Superior temporal gyrus (tissue), 1 donor: ENCODE data around the gene RAPGEF4.
A peak's percentile ranks its signal among the peaks of the same experiment; 100 is the strongest.

Source experiments
- DNase-seq: peaks from one replicate; pipeline ENCODE4 v3.0.0-alpha.2; 2016; ENCODE audit errors: extremely low spot score

The RAPGEF4 gene

DNA sequence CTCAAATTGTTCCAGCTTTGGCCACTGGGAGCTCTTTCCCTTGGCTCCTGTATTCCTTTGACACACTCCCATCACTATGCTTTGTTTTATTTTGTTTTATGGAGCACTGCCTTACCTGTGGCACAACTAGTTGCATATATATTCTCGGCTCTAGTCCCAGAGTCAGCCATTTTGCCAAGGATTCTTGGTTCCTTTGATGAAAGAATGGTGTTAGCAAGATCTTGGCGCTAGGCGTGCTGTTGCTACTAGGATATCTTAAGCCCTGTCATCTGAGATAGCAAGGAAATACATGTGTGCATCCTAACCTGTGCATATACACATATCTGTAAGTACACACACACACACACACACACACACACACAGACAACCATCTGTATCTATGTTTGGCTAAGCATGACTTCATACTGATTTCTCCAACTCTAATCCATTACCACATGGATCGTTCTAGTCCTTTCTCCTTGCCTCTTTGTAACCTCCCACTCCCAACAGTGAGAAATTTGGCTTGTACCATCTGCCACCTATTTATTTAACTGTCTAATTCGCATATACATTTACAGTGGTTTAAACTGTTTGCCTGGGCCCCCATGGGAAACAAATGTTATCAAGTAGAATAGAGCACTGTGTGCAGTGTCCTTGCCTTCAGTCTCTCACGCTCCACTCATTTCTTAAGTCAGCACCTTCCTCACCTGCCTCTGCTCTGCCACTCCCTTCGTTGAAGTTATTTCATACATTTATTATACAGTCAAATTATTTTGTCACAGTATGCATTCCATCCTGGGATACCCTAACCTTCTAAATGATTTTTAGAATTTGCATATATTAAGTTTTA, 202.5 kb downstream of the RAPGEF4 start:
- DNase-seq = no peak

DNA sequence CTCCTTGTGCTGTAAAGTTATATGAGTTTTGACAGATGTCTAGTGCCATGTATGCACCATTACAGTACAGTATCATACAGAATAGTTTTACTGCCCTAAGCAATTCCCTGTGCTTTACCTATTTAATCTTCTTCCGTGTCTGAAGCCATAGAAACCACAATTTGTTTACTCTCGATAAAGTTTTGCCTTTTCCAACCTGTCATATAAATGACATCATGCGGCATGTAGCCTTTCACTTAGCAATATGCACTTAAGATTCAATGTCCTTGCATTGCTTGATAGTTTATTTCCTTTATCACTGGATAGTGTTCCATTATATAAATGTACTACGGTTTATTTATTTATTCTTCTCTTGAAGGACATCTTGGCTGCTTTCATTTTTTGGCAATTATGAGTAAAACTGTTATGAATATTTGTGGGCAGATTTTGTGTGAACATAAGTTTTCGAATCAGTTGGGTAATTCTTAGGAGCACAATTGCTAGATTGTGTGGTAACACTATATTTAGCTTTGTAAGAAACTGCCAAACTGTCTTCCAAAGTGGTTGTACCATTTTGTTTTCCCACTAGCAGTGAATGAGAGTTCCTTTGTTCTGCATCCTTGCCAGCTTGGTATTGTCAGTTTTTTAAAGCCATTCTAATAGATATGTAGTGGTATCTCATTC, 203.2 kb downstream of the RAPGEF4 start:
- no peak for DNase-seq

DNA sequence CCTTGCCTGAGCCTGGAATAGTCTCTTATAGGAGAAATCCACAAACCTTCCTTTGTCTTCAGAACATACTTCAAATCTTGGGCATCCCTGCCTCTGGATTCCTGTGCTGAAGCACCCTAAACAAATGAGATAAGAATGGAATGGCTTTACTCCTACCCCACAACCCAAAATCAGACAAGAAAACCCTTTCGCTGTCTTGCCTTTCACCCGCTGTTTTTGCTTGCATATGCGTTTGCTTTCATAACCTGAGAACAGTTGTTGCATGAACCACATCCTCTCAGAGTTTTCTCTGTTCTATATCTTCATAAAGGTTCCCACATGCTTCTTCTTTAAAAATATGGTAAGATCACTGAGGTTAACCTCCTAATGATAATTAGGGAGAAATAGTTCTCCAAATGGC, 207.9 kb downstream of the RAPGEF4 start:
- no peak for DNase-seq

DNA sequence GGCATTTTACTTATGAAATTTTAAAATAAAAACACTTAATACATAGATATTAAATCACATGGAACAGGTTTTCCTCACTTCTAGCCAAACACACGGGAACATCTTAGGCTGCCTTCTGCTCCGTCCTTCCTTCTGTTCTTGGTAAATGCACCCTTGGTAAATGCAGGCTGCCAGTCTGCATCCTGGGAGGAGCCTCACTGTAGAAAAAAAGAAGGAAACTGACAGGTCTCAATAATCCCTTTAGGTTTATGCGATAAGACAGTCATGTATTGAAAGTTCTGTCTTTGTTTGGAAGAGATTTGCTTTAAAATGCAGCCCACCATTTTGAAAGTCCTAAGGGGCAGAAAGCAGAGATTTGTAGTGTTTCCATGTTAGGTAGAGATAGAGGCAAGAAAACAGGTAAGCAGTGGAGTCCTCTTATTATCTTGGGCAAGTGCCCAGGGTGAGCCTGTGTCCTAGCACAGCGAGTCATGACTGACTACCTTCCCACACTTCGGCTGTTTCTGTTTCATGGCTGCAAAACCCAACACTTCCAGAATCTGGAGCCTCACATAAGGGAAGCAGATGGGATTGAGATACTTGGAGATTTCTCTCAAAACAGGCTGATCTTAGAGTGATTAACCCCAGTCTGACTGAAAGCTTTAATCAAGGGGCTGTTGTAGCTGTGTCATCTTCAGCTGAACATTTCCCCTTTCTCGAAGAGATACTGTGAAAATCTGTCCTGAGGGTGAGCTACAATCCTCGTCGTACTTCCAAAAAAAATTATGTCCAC, 208.6 kb downstream of the RAPGEF4 start:
- DNase-seq = peak; percentile 53

DNA sequence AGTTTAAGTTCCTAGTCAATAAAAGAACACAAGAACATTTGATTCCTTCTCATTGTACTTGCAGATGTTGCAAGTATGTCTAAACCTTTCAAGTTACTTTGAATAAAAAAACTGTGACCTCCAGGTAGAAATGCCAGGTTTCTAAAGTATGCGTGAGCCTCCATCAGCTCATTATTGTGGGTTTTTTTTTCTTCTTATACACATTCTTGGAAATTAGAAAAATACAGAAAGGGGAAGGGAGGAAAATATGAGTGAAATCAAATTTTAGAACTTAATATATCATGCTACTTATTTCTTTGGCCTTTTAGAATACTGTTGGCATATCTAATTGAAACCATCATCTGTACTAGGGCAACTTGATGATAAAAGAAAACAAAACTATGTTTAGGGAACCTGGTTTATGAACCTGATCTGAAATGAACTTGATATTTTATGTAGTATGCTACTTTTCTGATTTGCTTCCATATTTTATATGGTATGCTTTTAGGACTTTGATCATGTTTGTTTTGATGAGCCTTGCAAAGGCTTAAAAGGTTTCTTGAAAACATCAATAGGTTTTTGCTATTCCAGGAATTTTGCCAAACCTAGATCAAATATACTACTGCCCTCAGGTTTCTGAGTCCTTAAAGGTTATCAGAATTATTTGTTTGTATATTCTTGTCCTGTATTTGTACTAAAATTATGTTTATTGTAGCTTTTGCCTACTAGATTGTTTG, 209.3 kb downstream of the RAPGEF4 start:
- DNase-seq = no peak

DNA sequence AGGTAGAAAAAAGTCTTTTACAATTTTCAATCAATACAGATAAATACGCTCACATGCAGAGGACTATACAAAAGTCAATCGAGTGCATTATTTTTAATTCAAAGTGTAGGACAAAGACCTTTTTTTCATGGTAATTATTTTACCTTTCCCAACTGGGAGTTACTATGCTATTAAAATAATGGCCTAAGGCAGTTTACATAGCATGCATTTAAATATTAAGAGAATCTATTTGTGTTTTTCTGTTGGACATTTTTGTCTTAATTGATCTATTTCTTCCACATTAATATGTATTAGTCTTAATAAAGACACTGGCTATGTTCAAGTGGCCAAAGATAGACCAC, 209.8 kb downstream of the RAPGEF4 start:
- no peak for DNase-seq

DNA sequence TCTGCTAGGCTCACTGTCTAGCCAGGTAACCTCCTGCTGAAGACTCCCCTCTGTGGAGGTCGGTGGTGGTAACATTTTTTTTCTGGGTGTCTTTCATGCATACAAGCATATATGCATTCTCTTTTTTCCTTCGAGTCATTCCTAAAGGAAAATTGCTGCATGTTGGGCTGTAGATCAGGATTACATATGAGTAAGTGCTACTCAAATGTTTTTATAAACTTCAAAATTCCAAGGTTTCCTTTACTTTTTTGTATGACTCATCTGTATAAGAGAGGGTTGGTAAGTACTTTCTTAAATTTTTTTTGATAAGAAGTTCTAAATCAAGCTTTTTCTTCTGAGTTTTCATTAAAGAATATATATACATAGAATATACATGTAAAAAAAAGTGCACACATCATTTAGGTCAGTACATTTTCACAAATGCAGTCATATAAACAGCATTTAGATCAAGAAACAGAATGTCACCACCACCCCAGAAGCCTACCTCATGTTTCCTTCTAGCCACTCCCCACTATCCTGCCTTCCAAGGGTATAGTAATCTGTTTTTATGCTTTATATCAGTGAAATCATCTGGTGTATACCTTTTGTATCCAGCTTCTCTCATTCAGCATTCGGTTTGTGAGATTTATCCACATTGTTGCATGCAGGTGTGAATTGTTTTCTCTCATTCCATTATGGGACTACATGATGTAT, 212.0 kb downstream of the RAPGEF4 start:
- no peak for DNase-seq

DNA sequence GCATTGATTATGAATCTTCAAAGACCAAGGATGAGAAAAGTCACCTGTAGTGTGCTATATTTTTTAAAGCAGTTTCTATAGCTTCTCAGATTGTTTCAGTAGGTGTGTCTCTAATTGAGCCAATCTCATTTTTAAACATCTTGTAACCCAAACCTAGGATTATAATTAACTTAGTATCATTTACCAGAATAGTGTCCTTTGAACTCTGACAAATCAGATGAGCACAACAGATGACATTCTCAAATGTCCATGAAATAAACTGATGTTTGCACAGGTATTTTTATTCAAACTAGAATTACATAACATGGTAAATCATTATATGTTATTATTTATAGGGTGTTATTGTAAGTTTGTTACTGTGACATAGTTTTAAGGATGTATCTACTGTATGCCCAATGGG, 213.9 kb downstream of the RAPGEF4 start:
- no peak for DNase-seq

DNA sequence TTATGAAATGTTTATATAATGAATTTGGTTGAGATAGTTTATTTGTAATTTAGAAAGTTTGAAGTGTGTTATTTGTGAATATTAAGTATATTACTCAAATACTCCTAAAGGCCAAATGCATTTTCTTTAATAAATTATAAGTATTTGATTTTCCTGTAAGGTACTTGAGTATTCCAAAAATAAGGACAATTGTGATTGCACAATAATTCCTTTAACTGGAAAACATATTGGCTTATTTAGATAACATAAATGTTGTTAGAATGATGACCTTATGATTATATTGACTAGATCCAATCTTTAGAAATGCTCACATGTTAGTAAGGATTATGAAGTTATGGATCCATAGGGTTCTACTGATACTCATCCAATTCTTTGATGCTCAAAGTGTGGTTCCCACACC, 214.9 kb downstream of the RAPGEF4 start:
- no peak for DNase-seq

DNA sequence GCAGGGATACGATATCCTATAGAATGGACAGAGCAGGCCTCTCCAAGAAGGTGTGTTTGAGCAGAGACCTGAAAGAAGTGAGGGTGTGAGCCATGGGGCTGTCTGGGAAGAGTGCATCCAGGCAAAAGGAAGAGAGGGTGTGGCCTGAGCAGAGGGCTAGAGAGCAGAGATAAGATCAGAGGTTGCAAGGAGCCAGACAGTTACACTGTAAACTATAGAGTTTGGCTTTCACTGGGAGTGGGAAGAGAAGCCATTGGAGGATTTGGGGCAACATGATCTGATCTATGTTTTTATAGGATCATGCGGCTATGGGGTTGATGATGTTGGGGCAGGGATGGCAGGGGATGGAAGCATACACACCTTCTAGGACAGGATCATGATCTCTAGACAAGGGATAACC, 215.9 kb downstream of the RAPGEF4 start:
- DNase-seq = no peak

DNA sequence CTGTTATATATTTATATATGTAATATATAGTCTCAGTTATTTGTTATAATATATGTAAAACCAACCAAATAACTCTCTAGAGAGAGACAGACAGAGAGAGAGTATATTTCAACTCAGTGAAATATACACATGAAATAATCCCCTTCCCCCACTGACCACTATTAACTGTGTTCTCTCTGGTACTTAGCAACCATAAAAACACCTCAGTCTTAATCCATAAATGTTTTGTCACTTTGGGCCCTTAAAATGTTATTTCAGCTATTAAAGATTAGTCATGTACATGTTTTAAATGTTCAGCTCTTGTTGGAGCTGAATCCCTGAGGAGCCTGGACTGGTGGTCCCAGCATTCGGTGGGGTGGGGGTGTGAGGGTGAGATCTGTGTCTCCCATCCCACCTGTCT, 217.8 kb downstream of the RAPGEF4 start:
- no peak for DNase-seq

DNA sequence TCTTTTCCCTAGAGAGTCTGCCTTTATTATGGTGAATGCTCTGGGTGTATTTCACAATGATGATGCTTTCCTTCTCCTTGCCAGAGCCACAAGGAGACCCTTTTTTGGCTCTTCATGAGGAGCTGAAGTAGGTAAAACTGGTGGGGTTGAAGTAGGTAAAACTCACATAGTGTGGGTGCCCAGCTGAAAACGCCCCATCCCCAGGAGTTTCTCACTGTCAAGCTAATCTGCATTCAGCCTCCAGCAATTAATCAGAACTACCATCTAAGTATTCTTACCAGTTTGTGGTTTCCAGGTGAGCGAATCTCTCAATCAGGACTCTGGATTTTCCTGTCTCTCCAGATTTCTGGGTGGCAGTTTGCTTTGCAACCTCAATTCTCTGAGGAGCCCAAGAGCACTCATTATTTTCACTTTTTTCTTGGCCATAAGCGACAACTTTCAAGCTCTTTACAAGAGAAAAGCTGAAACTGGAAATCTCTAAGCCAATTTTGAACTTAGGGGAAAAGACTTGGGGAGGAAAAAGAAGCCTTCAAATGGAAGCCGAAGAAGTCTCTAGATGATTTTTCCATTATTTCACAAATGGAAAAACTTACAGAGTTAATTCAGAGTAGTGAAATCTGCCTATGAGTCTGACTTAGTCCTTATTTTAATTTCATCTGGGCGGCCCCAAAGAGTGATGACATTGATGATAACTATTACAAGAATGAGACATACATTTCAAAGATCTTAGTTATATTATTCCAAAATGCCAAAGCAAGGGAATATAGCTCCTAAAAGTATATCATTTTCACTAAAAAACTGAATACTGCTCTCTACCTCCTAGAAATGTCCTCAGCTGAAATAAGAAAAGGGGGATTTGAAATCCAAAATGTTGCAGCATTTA, 218.6 kb downstream of the RAPGEF4 start:
- DNase-seq = no peak

DNA sequence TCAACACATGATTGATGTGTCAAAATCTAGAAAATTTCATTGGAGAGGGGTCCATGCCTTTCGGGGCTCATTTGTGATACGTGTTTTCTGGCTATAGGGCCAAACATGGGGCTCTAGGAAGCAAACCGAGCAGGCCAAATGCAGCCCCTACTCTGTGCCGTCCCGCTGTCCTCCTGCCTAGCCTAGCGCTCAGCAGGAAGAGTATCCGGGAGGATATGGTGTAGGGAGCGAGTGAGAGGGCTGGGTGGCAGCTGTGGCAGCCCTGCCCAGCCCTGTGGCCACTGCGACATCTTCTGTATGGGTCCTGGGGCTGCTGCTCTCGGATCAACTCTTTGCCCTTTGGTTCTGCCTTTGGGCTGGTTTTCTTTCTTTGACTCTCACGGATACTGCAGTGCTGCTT, 219.9 kb downstream of the RAPGEF4 start:
- DNase-seq = no peak

DNA sequence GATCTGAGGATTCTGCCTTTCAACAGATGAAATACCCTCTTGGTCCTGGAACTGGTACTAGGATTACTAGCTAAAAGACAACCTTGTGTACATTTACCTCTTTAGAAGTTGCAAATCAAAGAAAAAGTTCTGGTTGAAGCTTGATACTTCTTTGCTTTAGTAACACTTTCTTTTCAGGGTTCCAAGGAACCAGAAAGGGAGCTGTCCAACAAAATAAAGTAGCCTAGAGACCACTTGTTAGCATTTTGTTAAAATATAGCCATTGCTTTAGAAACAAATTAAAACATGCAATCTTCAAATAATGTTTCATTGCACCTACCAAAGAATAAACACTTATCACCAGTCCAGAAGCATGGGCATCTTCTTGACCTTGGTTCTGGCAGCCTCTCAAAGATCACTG, 222.1 kb downstream of the RAPGEF4 start:
- DNase-seq = no peak

DNA sequence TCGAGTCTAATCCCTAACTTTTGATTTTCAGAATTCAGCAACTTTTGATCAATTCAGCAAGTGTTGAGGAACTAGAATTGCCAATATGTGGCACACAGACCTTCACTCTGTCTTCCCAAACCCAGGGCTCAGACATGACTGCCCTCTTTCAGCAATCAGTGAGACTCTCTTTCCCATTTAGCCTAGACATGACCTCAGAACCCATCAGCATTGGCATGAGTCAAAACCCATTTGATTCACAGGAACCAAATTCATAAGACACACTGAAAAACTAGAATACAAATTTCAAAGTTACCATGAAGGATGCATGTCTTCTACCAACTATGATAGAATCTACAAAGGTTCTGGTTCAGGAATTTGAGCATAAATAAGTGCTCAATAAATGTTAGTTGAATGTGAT, 226.4 kb downstream of the RAPGEF4 start:
- no peak for DNase-seq

DNA sequence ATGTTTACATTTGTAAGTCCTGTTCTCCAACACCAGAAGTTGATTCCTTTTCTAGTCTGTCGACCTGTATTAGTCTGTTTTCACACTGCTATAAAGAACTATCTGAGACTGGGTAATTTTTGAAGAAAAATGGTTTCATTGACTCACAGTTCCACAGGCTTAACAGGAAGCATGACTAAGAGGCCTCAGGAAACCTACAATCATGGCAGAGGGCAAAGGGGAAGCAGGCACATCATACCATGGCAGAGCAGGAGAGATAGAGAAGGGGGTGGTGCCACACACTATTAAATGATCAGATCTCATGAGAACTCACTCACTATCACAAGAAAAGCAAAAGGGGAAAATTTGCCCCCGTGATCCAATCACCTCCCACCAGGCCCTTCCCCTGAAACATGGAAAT, 227.2 kb downstream of the RAPGEF4 start:
- DNase-seq = no peak

DNA sequence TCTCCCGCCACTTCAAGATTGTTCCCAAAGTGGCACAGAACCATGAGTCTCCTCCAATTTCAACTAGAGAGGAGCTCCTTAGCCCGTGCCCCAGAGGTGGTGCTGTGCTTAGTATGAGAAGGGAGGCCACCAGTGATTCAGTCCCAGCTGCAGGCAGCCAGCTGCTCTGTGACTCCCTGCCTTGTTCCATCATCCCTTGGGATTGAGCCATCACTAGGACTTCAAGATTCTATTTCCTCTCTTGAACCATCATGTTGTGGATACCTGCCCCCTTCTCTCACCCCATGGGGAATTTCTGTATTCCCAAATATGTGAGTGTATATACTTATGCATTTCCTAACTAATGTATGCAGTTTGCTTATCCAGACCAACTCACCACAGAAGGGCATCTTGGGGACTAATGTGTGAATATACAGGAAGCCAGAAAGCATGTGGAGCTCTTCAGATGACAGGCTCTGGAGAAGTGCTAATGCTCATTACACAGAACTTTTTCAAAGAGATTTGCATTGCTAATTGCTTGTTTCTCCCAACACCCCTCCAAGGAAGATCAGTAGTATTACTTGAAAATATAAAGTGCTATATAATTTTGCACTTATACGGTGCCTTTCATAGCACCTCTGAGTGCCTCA, 229.0 kb downstream of the RAPGEF4 start:
- no peak for DNase-seq

DNA sequence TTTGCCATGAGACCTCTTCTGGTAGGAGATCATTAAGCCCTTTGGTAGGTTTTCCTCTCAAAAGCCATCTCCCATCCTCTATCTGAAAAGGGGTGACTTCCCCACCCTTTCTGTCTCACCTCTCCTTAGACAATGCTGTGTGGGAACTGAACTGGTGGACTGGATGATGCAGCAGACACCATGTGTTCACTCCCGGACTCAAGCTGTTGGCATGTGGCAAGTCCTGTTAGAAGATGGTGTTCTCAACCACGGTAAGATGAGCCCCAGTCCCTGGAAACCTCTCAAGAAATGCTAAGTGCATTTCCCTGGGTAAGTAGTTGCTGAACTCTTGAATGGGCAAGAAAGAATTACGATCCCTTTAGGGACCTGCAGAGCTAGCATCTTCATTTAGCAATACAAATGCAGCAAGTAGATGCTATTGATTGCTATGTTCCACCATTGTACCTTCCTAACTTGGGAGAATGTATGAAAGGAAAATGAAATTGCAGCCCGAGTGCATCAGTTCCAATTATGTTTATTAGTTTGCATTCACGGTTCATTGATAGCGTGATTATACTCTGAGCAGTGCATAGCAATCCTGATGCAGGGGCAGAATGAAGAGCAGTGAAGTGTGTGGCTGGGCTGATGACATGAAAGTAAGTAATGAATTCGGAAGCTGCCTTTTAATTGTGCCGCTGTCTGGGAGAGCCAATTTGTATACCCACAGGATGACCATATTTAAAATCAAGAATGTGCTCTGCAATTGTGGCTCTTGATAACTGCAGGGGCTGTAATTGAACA, 230.0 kb downstream of the RAPGEF4 start:
- no peak for DNase-seq
